SK-N-SH (cell line): Measurements from ENCODE around the gene UPF2.

Experiments used
- EP300 ChIP-seq, 2 experiments: IDR thresholded peaks; 2 replicates each; pipeline versions ENCODE4 v1.4.0 to v1.6.1; 2012; ENCODE audit warnings: borderline replicate concordance in 1 of 2, low read depth in 1 of 2, low read length in 1 of 2
- NRF1 ChIP-seq: IDR thresholded peaks from 2 replicates; pipeline ENCODE4 v1.6.1; 2012; ENCODE audit warnings: low read depth, mild to moderate bottlenecking, low read length
- POLR2AphosphoS5 ChIP-seq: IDR thresholded peaks from 2 replicates; pipeline ENCODE4 v1.6.1; 2012; ENCODE audit warnings: low read depth, low read length
- RFX5 ChIP-seq: IDR thresholded peaks from 2 replicates; pipeline ENCODE4 v1.6.1; 2012; ENCODE audit warnings: mild to moderate bottlenecking, improper control_type of control experiment, low read length
- RXRA ChIP-seq: IDR thresholded peaks from 2 replicates; pipeline ENCODE4 v1.4.0; 2012; ENCODE audit warnings: low read depth, mild to moderate bottlenecking, borderline replicate concordance
- TAF1 ChIP-seq: IDR thresholded peaks from 2 replicates; pipeline ENCODE4 v1.6.1; 2012; ENCODE audit warnings: low read depth, mild to moderate bottlenecking, low read length, moderate library complexity, borderline replicate concordance
- YY1 ChIP-seq: IDR thresholded peaks from 2 replicates; pipeline ENCODE4 v1.4.0; 2012; ENCODE audit warnings: low read depth, mild to moderate bottlenecking
- TF ChIP-seq, protein P1 (sequence below): fragments of 200-600 bp; sonication (generic); IDR thresholded peaks from 2 replicates; pipeline ENCODE4 v1.6.1; 2017; ENCODE audit warnings: antibody characterized with exemption, mild to moderate bottlenecking, moderate library complexity
- TF ChIP-seq, protein P2 (sequence below): fragments of 150-350 bp; IDR thresholded peaks from 2 replicates; pipeline ENCODE4 v1.6.1; 2016; ENCODE audit warnings: mild to moderate bottlenecking, low read depth, low read length
- TF ChIP-seq, protein P3 (sequence below): IDR thresholded peaks from 2 replicates; pipeline ENCODE4 v1.4.0; 2012; ENCODE audit warnings: low read depth
- TF ChIP-seq, protein P4 (sequence below): fragments of 150-350 bp; IDR thresholded peaks from 2 replicates; pipeline ENCODE4 v1.6.1; 2017; ENCODE audit warnings: antibody characterized with exemption, low read length, low read depth, borderline replicate concordance
- TF ChIP-seq, protein P5 (sequence below): IDR thresholded peaks from 2 replicates; pipeline ENCODE4; 2012

DNA sequence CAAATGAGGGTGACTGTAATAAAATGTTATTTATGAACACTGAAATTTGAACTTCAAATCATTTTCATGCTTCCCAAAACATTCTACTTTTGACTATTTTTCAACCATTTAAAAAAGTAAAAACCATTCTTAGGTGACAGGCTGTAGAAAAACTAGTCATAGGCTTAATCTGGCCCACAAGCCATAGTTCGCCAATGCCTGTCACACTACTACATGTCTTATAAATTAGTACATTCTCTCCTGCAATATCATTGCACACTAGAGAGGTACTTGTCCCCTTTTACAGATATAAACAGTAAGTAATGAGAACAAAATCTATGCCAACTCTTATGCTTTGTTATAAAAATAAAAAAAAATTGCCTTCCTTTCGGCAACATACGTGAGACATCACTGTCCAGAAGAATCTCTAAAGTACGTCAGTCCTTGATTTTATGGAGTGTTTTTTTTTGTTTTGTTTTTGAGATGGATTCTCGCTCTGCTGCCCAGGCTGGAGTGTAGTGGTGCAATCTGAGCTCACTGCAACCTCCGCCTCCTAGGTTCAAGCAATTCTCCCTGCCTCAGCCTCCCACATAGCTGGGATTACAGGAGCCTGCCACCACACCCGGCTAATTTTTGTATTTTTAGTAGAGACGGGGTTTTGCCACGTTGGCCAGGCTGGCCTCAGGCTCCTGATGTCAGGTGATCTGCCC lies 23.2 kb downstream of the UPF2 start:
- TF ChIP-seq, protein P1, sequence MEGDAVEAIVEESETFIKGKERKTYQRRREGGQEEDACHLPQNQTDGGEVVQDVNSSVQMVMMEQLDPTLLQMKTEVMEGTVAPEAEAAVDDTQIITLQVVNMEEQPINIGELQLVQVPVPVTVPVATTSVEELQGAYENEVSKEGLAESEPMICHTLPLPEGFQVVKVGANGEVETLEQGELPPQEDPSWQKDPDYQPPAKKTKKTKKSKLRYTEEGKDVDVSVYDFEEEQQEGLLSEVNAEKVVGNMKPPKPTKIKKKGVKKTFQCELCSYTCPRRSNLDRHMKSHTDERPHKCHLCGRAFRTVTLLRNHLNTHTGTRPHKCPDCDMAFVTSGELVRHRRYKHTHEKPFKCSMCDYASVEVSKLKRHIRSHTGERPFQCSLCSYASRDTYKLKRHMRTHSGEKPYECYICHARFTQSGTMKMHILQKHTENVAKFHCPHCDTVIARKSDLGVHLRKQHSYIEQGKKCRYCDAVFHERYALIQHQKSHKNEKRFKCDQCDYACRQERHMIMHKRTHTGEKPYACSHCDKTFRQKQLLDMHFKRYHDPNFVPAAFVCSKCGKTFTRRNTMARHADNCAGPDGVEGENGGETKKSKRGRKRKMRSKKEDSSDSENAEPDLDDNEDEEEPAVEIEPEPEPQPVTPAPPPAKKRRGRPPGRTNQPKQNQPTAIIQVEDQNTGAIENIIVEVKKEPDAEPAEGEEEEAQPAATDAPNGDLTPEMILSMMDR = no peak
- TF ChIP-seq POLR2AphosphoS5 (no peak), RXRA (no peak), RFX5 (no peak), TAF1 (no peak), YY1 (no peak), NRF1 (no peak), EP300 (IDR thresholded peaks at IDR 0.05; ENCODE audit: borderline replicate concordance in 1 of 2, low read depth in 1 of 2, low read length in 1 of 2) (no peak)
- TF ChIP-seq, protein P2, sequence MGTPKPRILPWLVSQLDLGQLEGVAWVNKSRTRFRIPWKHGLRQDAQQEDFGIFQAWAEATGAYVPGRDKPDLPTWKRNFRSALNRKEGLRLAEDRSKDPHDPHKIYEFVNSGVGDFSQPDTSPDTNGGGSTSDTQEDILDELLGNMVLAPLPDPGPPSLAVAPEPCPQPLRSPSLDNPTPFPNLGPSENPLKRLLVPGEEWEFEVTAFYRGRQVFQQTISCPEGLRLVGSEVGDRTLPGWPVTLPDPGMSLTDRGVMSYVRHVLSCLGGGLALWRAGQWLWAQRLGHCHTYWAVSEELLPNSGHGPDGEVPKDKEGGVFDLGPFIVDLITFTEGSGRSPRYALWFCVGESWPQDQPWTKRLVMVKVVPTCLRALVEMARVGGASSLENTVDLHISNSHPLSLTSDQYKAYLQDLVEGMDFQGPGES = no peak
- TF ChIP-seq, protein P3, sequence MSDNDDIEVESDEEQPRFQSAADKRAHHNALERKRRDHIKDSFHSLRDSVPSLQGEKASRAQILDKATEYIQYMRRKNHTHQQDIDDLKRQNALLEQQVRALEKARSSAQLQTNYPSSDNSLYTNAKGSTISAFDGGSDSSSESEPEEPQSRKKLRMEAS = no peak
- TF ChIP-seq, protein P4, sequence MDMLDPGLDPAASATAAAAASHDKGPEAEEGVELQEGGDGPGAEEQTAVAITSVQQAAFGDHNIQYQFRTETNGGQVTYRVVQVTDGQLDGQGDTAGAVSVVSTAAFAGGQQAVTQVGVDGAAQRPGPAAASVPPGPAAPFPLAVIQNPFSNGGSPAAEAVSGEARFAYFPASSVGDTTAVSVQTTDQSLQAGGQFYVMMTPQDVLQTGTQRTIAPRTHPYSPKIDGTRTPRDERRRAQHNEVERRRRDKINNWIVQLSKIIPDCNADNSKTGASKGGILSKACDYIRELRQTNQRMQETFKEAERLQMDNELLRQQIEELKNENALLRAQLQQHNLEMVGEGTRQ = no peak
- TF ChIP-seq, protein P5, sequence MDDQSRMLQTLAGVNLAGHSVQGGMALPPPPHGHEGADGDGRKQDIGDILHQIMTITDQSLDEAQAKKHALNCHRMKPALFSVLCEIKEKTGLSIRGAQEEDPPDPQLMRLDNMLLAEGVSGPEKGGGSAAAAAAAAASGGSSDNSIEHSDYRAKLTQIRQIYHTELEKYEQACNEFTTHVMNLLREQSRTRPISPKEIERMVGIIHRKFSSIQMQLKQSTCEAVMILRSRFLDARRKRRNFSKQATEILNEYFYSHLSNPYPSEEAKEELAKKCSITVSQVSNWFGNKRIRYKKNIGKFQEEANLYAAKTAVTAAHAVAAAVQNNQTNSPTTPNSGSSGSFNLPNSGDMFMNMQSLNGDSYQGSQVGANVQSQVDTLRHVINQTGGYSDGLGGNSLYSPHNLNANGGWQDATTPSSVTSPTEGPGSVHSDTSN = no peak
